ENCODE results near the gene HSPA12A.
A peak's percentile ranks its signal among the peaks of the same experiment; 100 is the strongest.

Gene HSPA12A

GRCh38 chr10:116742367-116743265 is at the start of gene HSPA12A:
TSS of gene HSPA12A (minus strand) at chr10:116742566. CDS start at chr10:116742469, 97 bp downstream.
- peak; percentile 84 for DNase-seq

- DNase-seq: no peak
These were observed 48.9 kb upstream of the HSPA12A start for GRCh38 chr10:116791241-116791640.

- DNase-seq: peak; percentile 92
These were observed 45.7 kb upstream of the HSPA12A start for GRCh38 chr10:116787893-116788665.

GRCh38 chr10:116787053-116787659 is 44.8 kb upstream of the HSPA12A start:
- no peak for DNase-seq

- no peak for DNase-seq
These were observed 43.5 kb upstream of the HSPA12A start for GRCh38 chr10:116785867-116786266.

- no peak for DNase-seq
These were observed 42.9 kb upstream of the HSPA12A start for GRCh38 chr10:116785282-116785681.

GRCh38 chr10:116784651-116785050 is 42.3 kb upstream of the HSPA12A start:
- DNase-seq: no peak

GRCh38 chr10:116784035-116784434 is 41.7 kb upstream of the HSPA12A start:
- DNase-seq: no peak

- DNase-seq: no peak
These were observed 40.8 kb upstream of the HSPA12A start for GRCh38 chr10:116783011-116783655.

- DNase-seq: no peak
These were observed 39.1 kb upstream of the HSPA12A start for GRCh38 chr10:116781370-116781884.

- no peak for DNase-seq
These were observed 38.4 kb upstream of the HSPA12A start for GRCh38 chr10:116780691-116781205.

- DNase-seq: no peak
These were observed 36.8 kb upstream of the HSPA12A start for GRCh38 chr10:116779076-116779687.

- DNase-seq: no peak
These were observed 34.6 kb upstream of the HSPA12A start for GRCh38 chr10:116777006-116777405.

- DNase-seq: no peak
These were observed 33.4 kb upstream of the HSPA12A start for GRCh38 chr10:116775488-116776400.

GRCh38 chr10:116774728-116775151 is 32.4 kb upstream of the HSPA12A start:
- no peak for DNase-seq

- no peak for DNase-seq
These were observed 30.7 kb upstream of the HSPA12A start for GRCh38 chr10:116772909-116773705.

GRCh38 chr10:116771959-116772585 is 29.7 kb upstream of the HSPA12A start:
- DNase-seq: no peak

GRCh38 chr10:116771101-116771958 is 29.0 kb upstream of the HSPA12A start:
- DNase-seq: no peak
